Suprapubic skin (tissue), 4 donors: ENCODE data around the gene PVR.

Experiments used
- EP300 ChIP-seq: sonication (generic); formaldehyde crosslinking; IDR thresholded peaks from one replicate; pipeline ENCODE4 v1.6.1; 2017; ENCODE audit warnings: antibody characterized with exemption
- POLR2A ChIP-seq, 2 donors: fragments of 450-650 bp; IDR thresholded peaks; one replicate each; pipeline ENCODE4 v1.6.1; 2017; ENCODE audit warnings: antibody characterized with exemption in 2 of 2, mild to moderate bottlenecking in 2 of 2, moderate library complexity in 2 of 2
- POLR2AphosphoS5 ChIP-seq, 3 donors: sonication (generic); formaldehyde crosslinking; IDR thresholded peaks; one replicate each; pipeline ENCODE4 v1.6.1; 2017; ENCODE audit warnings: antibody characterized with exemption in 3 of 3
- TF ChIP-seq, protein P1 (sequence below), 2 donors: fragments of 200-600 bp in 1 of 2; fragments of 450-650 bp in 1 of 2; sonication (generic) in 1 of 2; IDR thresholded peaks; one replicate each; pipeline ENCODE4 v1.5.1; 2016 to 2019; ENCODE audit warnings: antibody characterized with exemption in 2 of 2, mild to moderate bottlenecking in 1 of 2, moderate library complexity in 1 of 2

DNA sequence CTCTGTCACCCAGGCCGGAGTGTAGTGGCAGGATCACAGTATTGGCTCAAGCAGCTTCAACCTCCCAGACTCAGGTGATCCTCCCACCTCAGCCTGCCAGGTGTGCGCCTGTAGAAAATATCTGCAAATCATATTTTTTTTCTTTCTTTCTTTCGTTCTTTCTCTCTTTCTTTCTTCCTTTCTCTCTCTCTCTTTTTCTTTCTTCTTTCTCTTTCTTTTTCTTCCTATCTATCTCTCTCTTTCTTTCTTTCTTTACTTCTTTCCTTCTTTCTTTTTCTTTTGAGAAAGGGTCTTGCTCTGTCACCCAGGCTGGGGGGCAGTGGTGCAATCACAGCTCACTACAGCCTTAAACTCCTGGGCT is 46.6 kb upstream of the PVR start:
- TF ChIP-seq, protein P1, sequence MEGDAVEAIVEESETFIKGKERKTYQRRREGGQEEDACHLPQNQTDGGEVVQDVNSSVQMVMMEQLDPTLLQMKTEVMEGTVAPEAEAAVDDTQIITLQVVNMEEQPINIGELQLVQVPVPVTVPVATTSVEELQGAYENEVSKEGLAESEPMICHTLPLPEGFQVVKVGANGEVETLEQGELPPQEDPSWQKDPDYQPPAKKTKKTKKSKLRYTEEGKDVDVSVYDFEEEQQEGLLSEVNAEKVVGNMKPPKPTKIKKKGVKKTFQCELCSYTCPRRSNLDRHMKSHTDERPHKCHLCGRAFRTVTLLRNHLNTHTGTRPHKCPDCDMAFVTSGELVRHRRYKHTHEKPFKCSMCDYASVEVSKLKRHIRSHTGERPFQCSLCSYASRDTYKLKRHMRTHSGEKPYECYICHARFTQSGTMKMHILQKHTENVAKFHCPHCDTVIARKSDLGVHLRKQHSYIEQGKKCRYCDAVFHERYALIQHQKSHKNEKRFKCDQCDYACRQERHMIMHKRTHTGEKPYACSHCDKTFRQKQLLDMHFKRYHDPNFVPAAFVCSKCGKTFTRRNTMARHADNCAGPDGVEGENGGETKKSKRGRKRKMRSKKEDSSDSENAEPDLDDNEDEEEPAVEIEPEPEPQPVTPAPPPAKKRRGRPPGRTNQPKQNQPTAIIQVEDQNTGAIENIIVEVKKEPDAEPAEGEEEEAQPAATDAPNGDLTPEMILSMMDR (IDR thresholded peaks at IDR 0.05) = no peak
- TF ChIP-seq POLR2A (IDR thresholded peaks at IDR 0.05) (no peak), POLR2AphosphoS5 (IDR thresholded peaks at IDR 0.05) (no peak), EP300 (no peak)
